Parathyroid adenoma (tissue), 2 donors: ENCODE results near the gene FGF6.

Experiments
- H2AFZ ChIP-seq: fragments of 300-600 bp; sonication (generic); one replicate; pipeline ENCODE4 v1.7.0; 2017; ENCODE audit warnings: antibody characterized with exemption, mild to moderate bottlenecking
- H3K27ac ChIP-seq: fragments of 300-600 bp; sonication (generic); one replicate; pipeline ENCODE4 v1.7.0; 2017
- H3K27me3 ChIP-seq: fragments of 300-600 bp; sonication (generic); one replicate; pipeline ENCODE4 v1.7.0; 2017; ENCODE audit warnings: low read length; ENCODE audit not compliant: control insufficient read depth, insufficient read depth
- H3K36me3 ChIP-seq: fragments of 300-600 bp; sonication (generic); one replicate; pipeline ENCODE4 v1.7.0; 2017; ENCODE audit warnings: low read length; ENCODE audit not compliant: control insufficient read depth, insufficient read depth
- H3K4me1 ChIP-seq: fragments of 300-600 bp; sonication (generic); one replicate; pipeline ENCODE4 v1.7.0; 2017; ENCODE audit warnings: control low read depth
- H3K4me2 ChIP-seq: fragments of 300-600 bp; sonication (generic); one replicate; pipeline ENCODE4 v1.7.0; 2017; ENCODE audit warnings: low read length
- H3K4me3 ChIP-seq: fragments of 300-600 bp; sonication (generic); one replicate; pipeline ENCODE4 v1.7.0; 2017; ENCODE audit warnings: low read depth, low read length
- H3K79me2 ChIP-seq: fragments of 300-600 bp; sonication (generic); one replicate; pipeline ENCODE4 v1.7.0; 2017; ENCODE audit warnings: control low read depth
- H3K9ac ChIP-seq: fragments of 300-600 bp; sonication (generic); one replicate; pipeline ENCODE4 v1.7.0; 2017; ENCODE audit warnings: mild to moderate bottlenecking
- H3K9me3 ChIP-seq: fragments of 300-600 bp; sonication (generic); one replicate; pipeline ENCODE4 v1.7.0; 2017; ENCODE audit warnings: low read length; ENCODE audit not compliant: control insufficient read depth
- CTCF ChIP-seq: fragments of 300-600 bp; sonication (generic); IDR thresholded peaks from one replicate; pipeline ENCODE4 v1.7.0; 2017; ENCODE audit warnings: antibody characterized with exemption, mild to moderate bottlenecking
- donor health status: primary hyperparathyroidism.

The FGF6 gene

GRCh38 chr12:4448943-4449850 is 3.6 kb upstream of the FGF6 start:
- no peaks in the 10 kb centered on the region for H3K79me2 ChIP-seq
- no peak overlapping the region for H3K4me3 ChIP-seq
- H3K27ac ChIP-seq: no peak overlapping the region
- no peaks in the 10 kb centered on the region for H3K9me3 ChIP-seq
- TF ChIP-seq CTCF: no peak
- no peaks in the 10 kb centered on the region for H3K36me3 ChIP-seq
- no peak overlapping the region for H3K4me2 ChIP-seq
- no peak overlapping the region for H2AFZ ChIP-seq
- no peaks in the 10 kb centered on the region for H3K27me3 ChIP-seq
- H3K9ac ChIP-seq: no peak overlapping the region
- H3K4me1 ChIP-seq: no peaks in the 10 kb centered on the region

- no peaks in the 10 kb centered on the region for H3K27me3 ChIP-seq
- H2AFZ ChIP-seq: no peak overlapping the region
- no peak overlapping the region for H3K27ac ChIP-seq
- H3K79me2 ChIP-seq: no peaks in the 10 kb centered on the region
- TF ChIP-seq CTCF: no peak
- no peaks in the 10 kb centered on the region for H3K9me3 ChIP-seq
- no peaks in the 10 kb centered on the region for H3K36me3 ChIP-seq
- H3K4me2 ChIP-seq: no peak overlapping the region
- H3K4me1 ChIP-seq: no peaks in the 10 kb centered on the region
- no peak overlapping the region for H3K9ac ChIP-seq
- no peak overlapping the region for H3K4me3 ChIP-seq
Observed at GRCh38 chr12:4448371-4448940, 2.8 kb upstream of the FGF6 start.

GRCh38 chr12:4447151-4447550 is 1.5 kb upstream of the FGF6 start:
- Histone ChIP-seq H3K79me2 (no peaks in the 10 kb centered on the region), H3K4me2 (no peak overlapping the region), H3K36me3 (no peaks in the 10 kb centered on the region), H3K4me3 (no peak overlapping the region), H2AFZ (no peak overlapping the region), H3K9me3 (no peaks in the 10 kb centered on the region), H3K27ac (no peak overlapping the region), H3K4me1 (no peaks in the 10 kb centered on the region), H3K27me3 (no peaks in the 10 kb centered on the region), H3K9ac (no peak overlapping the region)
- TF ChIP-seq CTCF: no peak

- Histone ChIP-seq H3K27ac (no peak overlapping the region), H3K9ac (no peak overlapping the region), H2AFZ (no peak overlapping the region), H3K36me3 (no peaks in the 10 kb centered on the region), H3K9me3 (no peaks in the 10 kb centered on the region), H3K4me2 (no peak overlapping the region), H3K27me3 (no peaks in the 10 kb centered on the region), H3K4me3 (no peak overlapping the region), H3K4me1 (no peaks in the 10 kb centered on the region), H3K79me2 (no peaks in the 10 kb centered on the region)
- TF ChIP-seq CTCF: no peak
Observed at GRCh38 chr12:4446335-4446734, 720 bp upstream of the FGF6 start.
